HFFc6 (cell line): ENCODE measurements around the gene HCN2. TPM values are rescaled to one million over a fixed set of nuclear protein-coding genes. Genes with fewer than 3 reads are reported as not detected.

ENCODE experiments used
- DNase-seq: peaks from one replicate; pipeline ENCODE4 v3.0.0-alpha.2; 2018
- H3K27ac Mint-ChIP-seq: 2 replicates; pipeline ENCODE4 v1.8.0; 2020; ENCODE audit warnings: mild to moderate bottlenecking, mixed read lengths
- H3K27me3 Mint-ChIP-seq: 2 replicates; pipeline ENCODE4 v1.8.0; 2021; ENCODE audit warnings: mild to moderate bottlenecking, moderate library complexity, mixed read lengths; ENCODE audit not compliant: insufficient read depth
- H3K36me3 Mint-ChIP-seq: 2 replicates; pipeline ENCODE4 v1.8.0; 2021; ENCODE audit warnings: low read depth, mixed read lengths
- H3K4me1 Mint-ChIP-seq: 2 replicates; pipeline ENCODE4 v1.8.0; 2020; ENCODE audit warnings: low read depth, mixed read lengths
- H3K4me3 Mint-ChIP-seq: 2 replicates; pipeline ENCODE4 v1.8.0; 2020; ENCODE audit warnings: mild to moderate bottlenecking, moderate library complexity, mixed read lengths
- H3K9me3 Mint-ChIP-seq: 2 replicates; pipeline ENCODE4 v1.8.0; 2020; ENCODE audit warnings: mild to moderate bottlenecking, mixed read lengths
- total RNA-seq, 6 experiments: library from RNA; stranded (reverse); fragmentation: NEBNext Ultra II Directional; extraction: Animal tissue kit (Norgen Biotek cat#: 25700); gene quantifications; 2 replicates in 1 of 6; 3 replicates in 5 of 6; pipeline ENCODE4 v1.2.3, GENCODE V29; 2021
- TF ChIP-seq, protein P1 (sequence below): fragments of 200-600 bp; sonication (generic); IDR thresholded peaks from 2 replicates; pipeline ENCODE4 v1.5.0; 2021; ENCODE audit warnings: antibody characterized with exemption, mild to moderate bottlenecking

HCN2 gene
- total RNA-seq, 6 experiments from 2014 or later = 2.8 to 3.6 (median 3.1) TPM

DNA sequence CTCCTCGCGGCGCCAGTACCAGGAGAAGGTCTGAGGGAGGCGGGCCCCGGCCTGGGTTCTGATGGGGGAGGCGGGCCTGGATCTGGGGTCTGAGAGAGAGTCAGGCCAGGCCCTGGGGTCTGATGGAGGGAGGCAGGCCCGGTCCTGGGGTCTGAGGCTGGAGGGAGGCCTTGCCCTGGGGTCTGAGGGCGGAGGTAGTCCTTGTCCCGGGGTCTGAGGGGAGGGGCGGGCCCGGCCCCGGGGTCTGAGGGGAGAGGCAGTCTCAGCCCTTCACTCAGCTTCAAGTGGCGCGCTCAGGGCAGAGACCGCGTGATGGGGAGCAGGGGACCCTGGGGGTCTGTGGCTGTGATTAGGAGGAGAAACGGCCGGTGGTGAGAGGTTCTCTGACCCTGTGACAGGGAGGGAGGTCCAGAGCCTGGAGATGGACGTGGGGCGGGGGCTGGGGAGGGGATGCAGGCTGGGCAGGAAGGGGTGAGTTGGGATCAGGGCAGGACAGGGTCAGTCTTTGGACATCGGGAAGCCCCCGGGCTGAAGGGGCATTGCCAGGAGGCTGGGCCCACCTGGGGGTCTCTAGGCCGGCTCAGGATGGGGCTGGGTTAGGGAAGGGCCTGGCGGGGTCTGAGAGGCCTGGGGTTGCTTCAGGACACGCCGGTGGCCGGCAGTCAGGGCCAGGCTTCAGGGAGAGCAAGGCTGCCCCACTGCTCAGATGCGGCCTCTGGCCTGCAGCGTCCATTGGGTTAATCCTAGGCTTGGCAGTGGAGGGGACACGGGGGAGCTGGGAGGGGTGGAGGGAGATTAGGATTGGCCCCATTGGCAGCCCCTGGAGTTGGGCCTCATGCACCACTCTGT lies 18.7 kb downstream of the HCN2 start:
- TF ChIP-seq, protein P1, sequence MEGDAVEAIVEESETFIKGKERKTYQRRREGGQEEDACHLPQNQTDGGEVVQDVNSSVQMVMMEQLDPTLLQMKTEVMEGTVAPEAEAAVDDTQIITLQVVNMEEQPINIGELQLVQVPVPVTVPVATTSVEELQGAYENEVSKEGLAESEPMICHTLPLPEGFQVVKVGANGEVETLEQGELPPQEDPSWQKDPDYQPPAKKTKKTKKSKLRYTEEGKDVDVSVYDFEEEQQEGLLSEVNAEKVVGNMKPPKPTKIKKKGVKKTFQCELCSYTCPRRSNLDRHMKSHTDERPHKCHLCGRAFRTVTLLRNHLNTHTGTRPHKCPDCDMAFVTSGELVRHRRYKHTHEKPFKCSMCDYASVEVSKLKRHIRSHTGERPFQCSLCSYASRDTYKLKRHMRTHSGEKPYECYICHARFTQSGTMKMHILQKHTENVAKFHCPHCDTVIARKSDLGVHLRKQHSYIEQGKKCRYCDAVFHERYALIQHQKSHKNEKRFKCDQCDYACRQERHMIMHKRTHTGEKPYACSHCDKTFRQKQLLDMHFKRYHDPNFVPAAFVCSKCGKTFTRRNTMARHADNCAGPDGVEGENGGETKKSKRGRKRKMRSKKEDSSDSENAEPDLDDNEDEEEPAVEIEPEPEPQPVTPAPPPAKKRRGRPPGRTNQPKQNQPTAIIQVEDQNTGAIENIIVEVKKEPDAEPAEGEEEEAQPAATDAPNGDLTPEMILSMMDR = no peak
- Mint-ChIP-seq H3K27me3 (peaks cover 5% of the 10 kb centered on the region), H3K4me3 (no peak overlapping the region)

DNA sequence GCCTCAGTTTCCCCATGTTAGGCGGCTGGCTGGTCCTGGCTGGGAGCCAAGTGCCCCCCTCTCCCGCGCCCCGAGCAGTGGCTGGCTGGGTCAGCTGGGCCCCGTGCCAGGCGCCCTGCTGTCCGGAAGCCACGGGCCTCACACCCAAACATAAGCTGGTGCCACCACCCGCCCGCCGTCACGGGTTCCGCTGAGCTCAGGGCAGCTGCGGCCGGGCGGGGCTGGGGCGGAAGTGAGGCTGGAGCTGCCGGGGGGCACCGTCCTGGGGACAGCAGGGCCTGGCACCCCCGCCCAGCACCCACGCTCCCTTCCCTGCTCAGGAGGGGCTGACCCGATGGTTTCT lies 19.3 kb downstream of the HCN2 start:
- Mint-ChIP-seq H3K9me3 (no peaks in the 10 kb centered on the region), H3K27me3 (peaks cover 5% of the 10 kb centered on the region), H3K27ac (no peak overlapping the region), H3K36me3 (no peaks in the 10 kb centered on the region), H3K4me1 (peaks cover 18% of the 10 kb centered on the region), H3K4me3 (no peak overlapping the region)
- DNase-seq = no peak
- TF ChIP-seq, protein P1 = no peak

More for the DNA sequence above, 18.7 kb downstream of the HCN2 start:
- Mint-ChIP-seq H3K27ac (no peak overlapping the region), H3K9me3 (no peaks in the 10 kb centered on the region), H3K4me1 (peaks cover 18% of the 10 kb centered on the region), H3K36me3 (no peaks in the 10 kb centered on the region)
- DNase-seq = no peak

DNA sequence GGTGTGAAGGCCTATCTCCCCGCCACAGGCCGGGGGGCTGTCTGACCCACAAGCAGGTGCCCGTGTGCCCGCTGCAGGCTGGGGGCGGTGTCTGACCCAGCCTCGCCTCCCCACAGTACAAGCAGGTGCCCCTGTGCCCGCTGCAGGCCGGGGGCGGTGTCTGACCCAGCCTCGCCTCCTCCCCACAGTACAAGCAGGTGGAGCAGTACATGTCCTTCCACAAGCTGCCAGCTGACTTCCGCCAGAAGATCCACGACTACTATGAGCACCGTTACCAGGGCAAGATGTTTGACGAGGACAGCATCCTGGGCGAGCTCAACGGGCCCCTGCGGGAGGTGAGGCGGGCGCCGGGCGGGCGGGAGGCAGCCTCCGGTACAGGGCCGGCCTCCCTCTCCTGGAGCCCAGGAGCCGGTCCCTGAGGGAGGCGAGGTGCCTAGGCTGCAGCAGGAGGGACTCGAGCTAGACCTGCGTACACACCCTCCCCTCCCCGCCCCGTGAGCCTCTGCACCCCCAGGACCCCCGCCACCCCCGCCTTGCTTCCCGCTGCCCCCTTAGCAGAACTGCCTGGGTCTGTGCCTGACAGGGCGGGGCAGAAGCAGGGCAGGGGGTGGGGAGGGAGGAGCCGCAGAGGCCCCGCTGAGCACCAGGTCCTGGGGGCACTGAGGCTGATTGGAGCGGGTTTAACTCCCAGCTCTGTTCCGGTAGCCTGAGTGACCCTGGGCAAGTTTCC lies 20.6 kb downstream of the HCN2 start:
- TF ChIP-seq, protein P1 = no peak
- Mint-ChIP-seq H3K36me3 (peaks cover 8% of the 10 kb centered on the region), H3K9me3 (no peaks in the 10 kb centered on the region), H3K27me3 (peaks cover 5% of the 10 kb centered on the region), H3K4me1 (peaks cover 18% of the 10 kb centered on the region), H3K27ac (peak overlapping the region; percentile 96), H3K4me3 (no peak overlapping the region; the same call in 1 of the 2 replicates)
- no peak for DNase-seq

DNA sequence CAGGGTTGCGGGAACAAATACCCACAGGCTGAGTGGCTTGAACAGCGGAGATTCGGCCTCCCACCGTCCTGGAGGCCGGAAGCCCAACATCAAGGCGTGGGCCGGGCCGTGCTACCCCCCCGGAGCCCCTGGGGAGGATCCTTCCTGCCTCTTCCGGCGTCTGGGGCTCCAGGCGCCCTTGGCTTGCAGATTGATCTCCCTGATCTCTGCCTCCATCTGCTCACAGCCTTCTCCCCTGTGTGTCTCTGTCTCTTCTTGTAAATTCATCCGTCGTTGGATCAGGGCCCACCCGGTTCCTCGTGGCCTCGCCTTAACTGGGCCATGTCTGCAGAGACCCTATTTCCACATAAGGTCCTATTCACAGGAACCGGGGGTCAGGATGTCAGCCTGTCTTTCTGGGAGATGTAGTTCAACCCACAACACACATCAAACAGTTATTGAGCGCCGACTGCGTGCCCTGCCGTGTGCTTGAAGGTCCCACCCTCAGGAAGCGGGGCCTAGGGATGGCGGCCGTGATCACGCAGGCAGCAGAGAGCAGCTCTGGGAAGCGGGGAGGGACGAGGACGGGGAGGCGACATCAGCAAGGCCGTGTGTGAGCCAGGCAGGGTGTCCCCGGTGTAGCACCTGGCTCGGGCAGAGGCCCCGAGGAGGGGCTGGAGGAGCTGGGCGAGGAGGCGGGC lies 21.3 kb downstream of the HCN2 start:
- Mint-ChIP-seq H3K9me3 (no peaks in the 10 kb centered on the region), H3K4me3 (peak overlapping the region; percentile 65), H3K27ac (peak overlapping the region; percentile 96), H3K36me3 (peaks cover 8% of the 10 kb centered on the region), H3K27me3 (peaks cover 5% of the 10 kb centered on the region), H3K4me1 (peaks cover 18% of the 10 kb centered on the region)
- DNase-seq = peak; percentile 69
- TF ChIP-seq, protein P1 = no peak

GRCh38 chr19:611481-611868 lies 21.8 kb downstream of the HCN2 start:
- Mint-ChIP-seq H3K36me3 (peaks cover 8% of the 10 kb centered on the region), H3K4me1 (peaks cover 18% of the 10 kb centered on the region), H3K4me3 (peak overlapping the region; percentile 65), H3K9me3 (no peaks in the 10 kb centered on the region), H3K27me3 (peaks cover 5% of the 10 kb centered on the region), H3K27ac (peak overlapping the region; percentile 96)
- peak; percentile 99 for DNase-seq
- TF ChIP-seq, protein P1 = no peak
